Adipocyte (in vitro differentiated cells): ENCODE results near the gene MYLK2.
"Not testable (repeated sequence)": the region's sequence is repeated elsewhere in the genome, so short reads cannot be mapped to it uniquely, and the experiment has no call there.

Experiments
- DNase-seq: peaks from one replicate; pipeline ENCODE4 v3.0.0-alpha.2; 2015; ENCODE audit warnings: low read depth
- H3K27me3 ChIP-seq: replicated peaks from 2 replicates; pipeline ENCODE4 v1.7.0; 2013; ENCODE audit warnings: mild to moderate bottlenecking, low read length, moderate library complexity; ENCODE audit not compliant: control insufficient read depth, insufficient read depth
- H3K36me3 ChIP-seq: 2 replicates; pipeline ENCODE4 v1.7.0; 2013; ENCODE audit warnings: low read length, mild to moderate bottlenecking, moderate library complexity; ENCODE audit not compliant: control insufficient read depth, insufficient read depth, severe bottlenecking
- H3K4me1 ChIP-seq: 2 replicates; pipeline ENCODE4 v1.7.0; 2013; ENCODE audit warnings: mild to moderate bottlenecking, low read length, moderate library complexity; ENCODE audit not compliant: control insufficient read depth, insufficient read depth
- H3K4me3 ChIP-seq: 2 replicates; pipeline ENCODE4 v1.7.0; 2013; ENCODE audit warnings: mild to moderate bottlenecking, low read length, moderate library complexity
- H3K9ac ChIP-seq: 2 replicates; pipeline ENCODE4 v1.7.0; 2013; ENCODE audit warnings: mild to moderate bottlenecking, low read length, moderate library complexity
- H3K9me3 ChIP-seq: 2 replicates; pipeline ENCODE4 v1.7.0; 2013; ENCODE audit warnings: mild to moderate bottlenecking, low read length, moderate library complexity; ENCODE audit not compliant: control insufficient read depth

The MYLK2 gene

GRCh38 chr20:31801508-31801907 is 17.6 kb upstream of the MYLK2 start:
- no peaks in the 10 kb centered on the region for H3K36me3 ChIP-seq
- DNase-seq = no peak
- H3K4me1 ChIP-seq = no peaks in the 10 kb centered on the region
- no peak overlapping the region for H3K4me3 ChIP-seq
- H3K9ac ChIP-seq = no peak overlapping the region
- H3K9me3 ChIP-seq = no peaks in the 10 kb centered on the region
- H3K27me3 ChIP-seq = no peaks in the 10 kb centered on the region

DNA sequence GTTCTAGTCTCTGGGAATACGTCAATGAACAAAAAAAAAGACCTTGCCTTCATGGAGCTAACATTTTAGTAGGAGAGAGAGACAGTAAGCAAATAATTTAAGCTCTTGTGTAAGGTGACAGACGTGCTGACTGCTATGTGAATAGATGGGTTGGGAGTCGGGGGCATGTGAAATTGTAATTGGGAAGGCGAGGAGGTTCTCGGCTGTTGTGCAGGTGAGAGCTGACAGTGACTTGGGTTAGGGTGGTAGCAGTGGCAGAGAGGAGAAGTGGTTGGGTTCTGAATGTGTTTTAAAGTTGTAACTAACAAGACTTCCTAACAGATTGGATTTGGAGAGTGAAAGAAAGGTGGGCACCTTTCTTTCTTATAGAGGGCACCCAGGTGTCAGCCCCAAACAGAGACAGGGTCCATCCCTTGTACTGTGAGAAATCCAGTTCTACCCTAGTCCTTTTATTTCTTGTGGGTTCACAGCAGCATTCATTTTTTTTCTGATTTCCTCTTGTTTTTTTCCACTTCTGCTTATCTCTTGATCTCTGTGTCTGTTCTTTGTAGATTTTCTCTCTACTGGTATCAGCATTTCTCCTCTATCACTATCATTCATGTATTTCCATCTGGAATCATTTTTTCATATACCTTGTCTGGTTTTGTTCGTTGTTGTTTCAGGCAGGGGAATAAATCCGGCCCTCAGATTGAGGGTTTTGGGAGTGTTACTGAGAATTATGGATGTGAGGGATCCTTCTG is 15.4 kb upstream of the MYLK2 start:
- no peak overlapping the region for H3K4me3 ChIP-seq
- H3K9me3 ChIP-seq = no peaks in the 10 kb centered on the region
- H3K9ac ChIP-seq = no peak overlapping the region
- no peaks in the 10 kb centered on the region for H3K36me3 ChIP-seq
- no peak for DNase-seq
- no peaks in the 10 kb centered on the region for H3K4me1 ChIP-seq
- H3K27me3 ChIP-seq = no peaks in the 10 kb centered on the region

DNA sequence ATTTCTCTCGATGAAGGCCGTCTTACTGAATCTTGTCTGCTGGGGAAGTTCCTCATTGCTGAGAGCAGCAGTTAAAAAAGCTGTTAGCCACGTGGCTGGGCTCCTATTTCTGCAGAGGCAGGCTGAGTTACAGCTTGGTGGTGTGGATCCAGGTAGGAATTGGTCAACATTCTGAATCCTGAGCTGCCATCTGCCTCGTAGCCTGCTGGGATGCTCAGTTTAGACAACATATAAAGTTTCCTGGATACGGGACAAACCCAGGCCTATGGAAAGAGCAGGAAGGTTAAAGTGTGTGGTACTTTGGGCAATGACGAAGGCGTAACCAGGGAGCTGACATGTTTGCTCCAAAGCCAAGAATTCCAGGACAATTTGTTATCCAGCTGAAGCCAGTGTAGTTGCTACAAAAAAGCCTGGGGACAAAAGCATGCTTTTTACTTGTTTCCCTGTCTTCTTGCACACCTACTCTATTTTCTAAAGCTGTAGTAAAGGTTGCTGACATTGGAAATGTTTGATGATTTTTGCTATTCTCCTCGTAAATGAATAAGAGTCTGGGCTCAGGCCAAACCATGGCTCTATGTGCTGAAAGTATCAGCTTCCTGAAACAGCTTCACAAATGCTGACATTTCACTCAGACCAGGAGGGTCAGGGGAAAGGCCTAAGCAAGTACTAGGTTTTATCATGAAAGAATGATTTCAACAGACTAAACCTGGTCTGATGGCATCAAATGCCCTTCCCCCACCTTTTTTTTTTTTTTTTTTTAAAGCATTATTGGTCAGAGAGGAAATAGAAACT is 12.4 kb upstream of the MYLK2 start:
- H3K4me3 ChIP-seq = no peak overlapping the region
- H3K27me3 ChIP-seq = no peaks in the 10 kb centered on the region
- H3K9me3 ChIP-seq = no peaks in the 10 kb centered on the region
- no peak overlapping the region for H3K9ac ChIP-seq
- peaks cover 8% of the 10 kb centered on the region for H3K4me1 ChIP-seq
- DNase-seq = no peak
- no peaks in the 10 kb centered on the region for H3K36me3 ChIP-seq

- Histone ChIP-seq H3K4me3 (no peak overlapping the region), H3K9me3 (no peaks in the 10 kb centered on the region), H3K27me3 (no peaks in the 10 kb centered on the region), H3K36me3 (no peaks in the 10 kb centered on the region), H3K9ac (no peak overlapping the region), H3K4me1 (peaks cover 12% of the 10 kb centered on the region)
- no peak for DNase-seq
Observed at GRCh38 chr20:31808481-31808880, 10.7 kb upstream of the MYLK2 start.

GRCh38 chr20:31809661-31810060 is 9.5 kb upstream of the MYLK2 start:
- H3K36me3 ChIP-seq = no peaks in the 10 kb centered on the region
- H3K27me3 ChIP-seq = no peaks in the 10 kb centered on the region
- no peak for DNase-seq
- H3K4me1 ChIP-seq = peaks cover 13% of the 10 kb centered on the region
- no peak overlapping the region for H3K9ac ChIP-seq
- H3K9me3 ChIP-seq = no peaks in the 10 kb centered on the region
- H3K4me3 ChIP-seq = no peak overlapping the region

- H3K4me1 ChIP-seq = peaks cover 27% of the 10 kb centered on the region
- no peak overlapping the region for H3K4me3 ChIP-seq
- no peaks in the 10 kb centered on the region for H3K9me3 ChIP-seq
- H3K9ac ChIP-seq = no peak overlapping the region
- H3K36me3 ChIP-seq = no peaks in the 10 kb centered on the region
- H3K27me3 ChIP-seq = no peaks in the 10 kb centered on the region
- DNase-seq = no peak
Observed at GRCh38 chr20:31811198-31811597, 8.0 kb upstream of the MYLK2 start.

DNA sequence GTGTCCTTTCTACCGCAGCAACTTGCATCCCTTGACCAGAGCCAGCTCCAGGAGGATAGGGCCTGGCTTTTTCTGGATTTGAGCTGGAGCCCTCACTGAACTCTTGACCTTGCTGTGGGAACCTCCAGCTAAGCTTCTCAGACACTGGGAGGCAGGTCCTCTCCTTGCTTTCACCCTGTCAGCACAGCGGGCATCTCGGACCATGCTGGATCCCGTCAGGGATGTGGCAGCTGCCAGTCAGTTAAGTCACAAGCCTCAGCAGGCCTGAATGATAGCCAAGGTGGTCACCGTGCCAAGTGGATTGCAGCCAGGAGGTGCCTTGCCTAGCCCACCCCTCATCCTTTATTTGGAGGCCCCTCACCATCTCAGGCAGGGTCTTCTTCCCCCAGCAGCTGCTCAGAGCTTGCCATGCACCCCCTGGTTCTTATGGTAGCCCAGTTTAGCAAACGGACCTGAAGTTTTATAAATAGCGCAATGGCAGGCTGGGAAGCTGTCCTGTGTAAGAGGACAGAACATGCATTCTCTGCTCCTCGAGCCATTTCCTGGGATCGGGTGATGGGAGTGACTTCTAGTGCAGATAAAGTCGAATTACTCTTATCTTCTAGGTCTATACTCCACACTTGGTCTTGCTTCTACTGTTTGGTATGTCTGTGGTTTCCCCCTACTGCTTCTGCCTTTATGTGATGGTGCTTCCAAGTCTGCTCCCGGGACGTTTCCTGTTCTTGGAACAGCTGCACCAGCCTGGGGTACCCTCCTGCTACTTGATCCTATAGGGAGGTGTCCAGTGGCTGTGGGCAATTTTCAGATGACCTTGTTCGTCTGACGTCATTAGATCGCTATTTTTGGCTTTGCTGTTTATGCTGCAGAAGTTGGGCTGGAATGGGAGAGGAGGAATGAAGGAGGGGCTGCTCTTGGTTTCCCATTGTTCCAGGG is 7.1 kb upstream of the MYLK2 start:
- Histone ChIP-seq H3K9me3 (no peaks in the 10 kb centered on the region), H3K4me1 (peaks cover 27% of the 10 kb centered on the region), H3K4me3 (no peak overlapping the region), H3K27me3 (peaks cover 5% of the 10 kb centered on the region), H3K9ac (no peak overlapping the region), H3K36me3 (no peaks in the 10 kb centered on the region)
- peak; percentile 68 for DNase-seq

GRCh38 chr20:31813611-31814010 is 5.5 kb upstream of the MYLK2 start:
- no peaks in the 10 kb centered on the region for H3K9me3 ChIP-seq
- no peak overlapping the region for H3K4me3 ChIP-seq
- no peaks in the 10 kb centered on the region for H3K36me3 ChIP-seq
- no peak overlapping the region for H3K9ac ChIP-seq
- peaks cover 27% of the 10 kb centered on the region for H3K4me1 ChIP-seq
- DNase-seq = no peak
- peaks cover 11% of the 10 kb centered on the region for H3K27me3 ChIP-seq

DNA sequence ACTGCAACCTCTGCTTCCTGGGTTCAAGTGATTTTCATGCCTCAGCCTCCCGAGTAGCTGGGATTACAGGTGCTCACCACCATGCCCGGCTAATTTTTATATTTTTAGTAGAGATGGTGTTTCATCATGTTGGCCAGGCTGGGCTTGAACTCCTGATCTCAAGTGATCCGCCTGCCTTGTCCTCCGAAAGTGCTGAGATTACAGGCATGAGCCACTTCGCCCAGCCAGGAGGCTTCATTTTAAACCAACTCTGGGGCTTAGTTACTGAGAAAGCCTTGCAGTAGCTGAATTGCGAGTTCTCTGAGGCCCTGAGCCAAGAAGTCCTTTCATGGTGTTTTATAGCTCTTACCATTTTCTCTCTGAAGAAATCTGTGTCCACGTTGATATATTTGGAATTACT is 5.0 kb upstream of the MYLK2 start:
- H3K27me3 ChIP-seq = peaks cover 14% of the 10 kb centered on the region
- H3K4me1 ChIP-seq = peaks cover 27% of the 10 kb centered on the region
- not testable (repeated sequence) for H3K9me3 ChIP-seq, H3K4me3 ChIP-seq, DNase-seq, H3K9ac ChIP-seq, H3K36me3 ChIP-seq

DNA sequence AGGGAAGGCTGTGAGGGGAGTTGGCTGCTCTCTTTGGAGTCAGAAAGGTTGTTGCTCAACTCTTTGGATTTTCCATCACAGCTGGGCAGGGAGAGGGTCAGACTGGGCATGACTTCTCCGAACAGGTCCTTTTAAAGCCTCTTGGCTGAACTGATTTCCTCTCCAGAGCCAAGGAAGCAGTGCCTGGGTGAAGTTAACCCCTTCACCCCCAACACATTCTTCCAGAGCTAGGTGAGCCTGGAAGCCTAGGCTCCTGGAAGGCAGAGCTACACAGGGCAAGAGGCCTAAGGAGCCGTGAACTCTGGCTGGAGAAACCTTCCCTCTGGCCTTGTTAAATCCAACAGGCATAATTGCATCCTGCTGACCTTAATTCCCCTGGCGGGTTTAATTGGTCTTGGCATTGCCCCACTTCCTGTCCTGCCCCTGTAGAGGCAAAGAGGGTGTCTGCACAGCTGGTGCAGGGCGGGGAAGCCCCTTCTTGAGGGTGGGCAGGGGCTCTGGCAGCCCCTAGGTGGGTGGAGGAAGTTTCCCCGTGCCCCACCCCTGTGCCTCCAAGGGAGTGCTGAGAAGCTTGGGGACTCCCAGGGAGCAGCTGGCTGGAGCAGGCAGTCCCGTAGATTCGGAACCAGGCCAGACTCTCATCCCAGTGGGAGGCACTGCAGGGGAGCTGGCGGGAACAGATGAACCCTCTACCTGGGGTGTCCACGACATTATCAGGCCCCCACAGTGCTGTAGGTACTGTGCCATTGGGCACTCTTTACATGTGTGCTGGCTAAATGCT is 3.6 kb upstream of the MYLK2 start:
- peak; percentile 27 for DNase-seq
- no peak overlapping the region for H3K4me3 ChIP-seq
- H3K27me3 ChIP-seq = peaks cover 22% of the 10 kb centered on the region
- H3K9me3 ChIP-seq = no peaks in the 10 kb centered on the region
- H3K9ac ChIP-seq = no peak overlapping the region
- no peaks in the 10 kb centered on the region for H3K36me3 ChIP-seq
- peaks cover 19% of the 10 kb centered on the region for H3K4me1 ChIP-seq
